Suprapubic skin (tissue), 4 donors: ENCODE measurements around the gene COG7.

Source experiments
- POLR2A ChIP-seq, 2 donors: fragments of 450-650 bp; IDR thresholded peaks; one replicate each; pipeline ENCODE4 v1.6.1; 2017; ENCODE audit warnings: antibody characterized with exemption in 2 of 2, mild to moderate bottlenecking in 2 of 2, moderate library complexity in 2 of 2
- POLR2AphosphoS5 ChIP-seq, 3 donors: sonication (generic); formaldehyde crosslinking; IDR thresholded peaks; one replicate each; pipeline ENCODE4 v1.6.1; 2017; ENCODE audit warnings: antibody characterized with exemption in 3 of 3
- TF ChIP-seq, protein P1 (sequence below), 2 donors: fragments of 200-600 bp in 1 of 2; fragments of 450-650 bp in 1 of 2; sonication (generic) in 1 of 2; IDR thresholded peaks; one replicate each; pipeline ENCODE4 v1.5.1; 2016 to 2019; ENCODE audit warnings: antibody characterized with exemption in 2 of 2, mild to moderate bottlenecking in 1 of 2, moderate library complexity in 1 of 2

DNA sequence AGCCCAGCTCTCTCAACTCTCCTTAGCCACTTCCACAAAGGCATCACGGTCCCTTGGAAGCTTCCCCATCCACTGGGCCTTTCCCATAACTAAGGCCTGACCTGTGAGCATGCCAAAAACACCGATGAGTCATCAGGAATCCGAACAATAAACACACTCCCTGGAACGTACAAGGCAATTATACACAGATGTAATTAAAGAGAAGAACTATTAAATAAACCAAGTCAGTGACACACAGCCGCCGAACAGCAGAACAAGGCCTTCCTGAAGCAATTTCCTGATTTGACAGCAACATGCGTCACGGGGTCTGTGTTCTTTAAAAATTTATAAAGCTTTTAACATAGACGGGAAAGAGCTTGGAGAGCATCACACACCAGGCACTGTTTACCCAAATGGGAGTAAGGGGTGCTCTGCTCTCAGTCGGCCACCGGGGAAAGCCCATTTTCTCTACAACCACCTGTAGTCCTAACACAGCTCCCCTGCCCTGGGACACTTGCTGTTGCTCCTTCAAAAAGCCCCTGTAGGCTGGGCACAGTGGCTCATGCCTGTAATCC, 29.4 kb downstream of the COG7 start:
- TF ChIP-seq, protein P1, sequence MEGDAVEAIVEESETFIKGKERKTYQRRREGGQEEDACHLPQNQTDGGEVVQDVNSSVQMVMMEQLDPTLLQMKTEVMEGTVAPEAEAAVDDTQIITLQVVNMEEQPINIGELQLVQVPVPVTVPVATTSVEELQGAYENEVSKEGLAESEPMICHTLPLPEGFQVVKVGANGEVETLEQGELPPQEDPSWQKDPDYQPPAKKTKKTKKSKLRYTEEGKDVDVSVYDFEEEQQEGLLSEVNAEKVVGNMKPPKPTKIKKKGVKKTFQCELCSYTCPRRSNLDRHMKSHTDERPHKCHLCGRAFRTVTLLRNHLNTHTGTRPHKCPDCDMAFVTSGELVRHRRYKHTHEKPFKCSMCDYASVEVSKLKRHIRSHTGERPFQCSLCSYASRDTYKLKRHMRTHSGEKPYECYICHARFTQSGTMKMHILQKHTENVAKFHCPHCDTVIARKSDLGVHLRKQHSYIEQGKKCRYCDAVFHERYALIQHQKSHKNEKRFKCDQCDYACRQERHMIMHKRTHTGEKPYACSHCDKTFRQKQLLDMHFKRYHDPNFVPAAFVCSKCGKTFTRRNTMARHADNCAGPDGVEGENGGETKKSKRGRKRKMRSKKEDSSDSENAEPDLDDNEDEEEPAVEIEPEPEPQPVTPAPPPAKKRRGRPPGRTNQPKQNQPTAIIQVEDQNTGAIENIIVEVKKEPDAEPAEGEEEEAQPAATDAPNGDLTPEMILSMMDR (IDR thresholded peaks at IDR 0.05) = no peak
- TF ChIP-seq POLR2AphosphoS5 (IDR thresholded peaks at IDR 0.05) (peak in 2 of 3 donors; percentile 75 to 78), POLR2A (IDR thresholded peaks at IDR 0.05) (no peak)
